Measurements from ENCODE around the gene MEIS3. TPM values are rescaled to one million over a fixed set of nuclear protein-coding genes. Genes with fewer than 3 reads are reported as not detected.
"Not testable (repeated sequence)": the region's sequence is repeated elsewhere in the genome, so short reads cannot be mapped to it uniquely, and the experiment has no call there.

MEIS3 gene
- total RNA-seq, 1 experiment from 2014 or later = 0.63 TPM

- not testable (repeated sequence) for DNase-seq (ENCODE audit: low read depth)
Observed at GRCh38 chr19:47386582-47386981, 32.7 kb downstream of the MEIS3 start.

DNA sequence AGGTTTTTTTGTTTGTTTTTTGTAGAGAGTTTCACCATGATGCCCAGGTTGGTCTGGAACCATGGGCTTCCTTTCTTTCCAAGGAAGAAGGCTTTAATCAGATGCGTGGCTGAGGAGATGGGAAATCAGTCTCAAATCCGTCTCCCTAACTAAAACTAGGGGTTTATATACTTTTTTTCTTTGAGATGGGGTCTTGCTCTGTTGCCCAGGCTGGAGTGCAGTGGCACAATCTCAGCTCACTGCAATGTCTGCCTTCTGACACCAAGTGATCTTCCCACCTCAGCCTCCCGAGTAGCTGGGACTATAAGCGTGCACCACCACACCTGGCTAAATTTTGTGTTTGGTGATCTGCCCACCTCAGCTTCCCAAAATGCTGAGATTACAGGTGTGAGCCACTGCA is 34.8 kb downstream of the MEIS3 start:
- not testable (repeated sequence) for DNase-seq (ENCODE audit: low read depth)

DNA sequence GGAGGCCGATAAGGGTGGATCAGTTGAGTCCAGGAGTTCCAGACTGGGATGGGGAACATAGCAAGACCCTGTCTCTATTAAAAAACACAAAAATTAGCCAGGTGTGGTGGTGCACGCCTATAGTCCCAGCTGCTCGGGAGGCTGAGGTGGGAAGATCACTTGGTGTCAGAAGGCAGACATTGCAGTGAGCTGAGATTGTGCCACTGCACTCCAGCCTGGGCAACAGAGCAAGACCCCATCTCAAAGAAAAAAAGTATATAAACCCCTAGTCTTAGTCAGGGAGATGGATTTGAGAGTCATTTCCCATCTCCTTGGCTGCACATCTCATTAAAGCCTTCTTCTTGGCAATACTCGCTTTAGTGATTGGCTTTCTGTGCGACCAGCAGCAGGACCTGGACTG is 35.4 kb downstream of the MEIS3 start:
- DNase-seq (ENCODE audit: low read depth) = not testable (repeated sequence)

- DNase-seq (ENCODE audit: low read depth) = no peak
Observed at GRCh38 chr19:47381653-47382279, 37.6 kb downstream of the MEIS3 start.

GRCh38 chr19:47381121-47381520 is 38.2 kb downstream of the MEIS3 start:
- DNase-seq (ENCODE audit: low read depth) = no peak

DNA sequence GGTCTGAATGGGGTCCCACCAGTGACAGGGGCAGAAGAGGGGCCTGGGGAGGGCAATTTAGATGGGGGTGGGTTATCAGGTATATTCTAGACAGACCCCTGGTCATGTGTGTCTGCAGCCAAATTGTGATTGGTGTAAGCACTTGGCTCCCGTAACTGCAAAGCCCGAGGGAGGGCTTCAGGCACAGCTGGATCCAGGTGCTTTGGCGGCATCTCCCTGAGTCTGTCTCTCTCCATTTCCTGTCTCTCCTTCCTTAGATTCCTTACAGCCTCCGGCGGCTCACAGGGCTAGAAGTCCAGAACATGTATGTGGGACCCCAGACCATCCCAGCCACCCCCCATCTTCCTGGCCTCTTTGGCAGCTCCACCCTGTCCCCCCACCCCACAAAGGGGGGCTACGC is 38.8 kb downstream of the MEIS3 start:
- no peak for DNase-seq (ENCODE audit: low read depth)

DNA sequence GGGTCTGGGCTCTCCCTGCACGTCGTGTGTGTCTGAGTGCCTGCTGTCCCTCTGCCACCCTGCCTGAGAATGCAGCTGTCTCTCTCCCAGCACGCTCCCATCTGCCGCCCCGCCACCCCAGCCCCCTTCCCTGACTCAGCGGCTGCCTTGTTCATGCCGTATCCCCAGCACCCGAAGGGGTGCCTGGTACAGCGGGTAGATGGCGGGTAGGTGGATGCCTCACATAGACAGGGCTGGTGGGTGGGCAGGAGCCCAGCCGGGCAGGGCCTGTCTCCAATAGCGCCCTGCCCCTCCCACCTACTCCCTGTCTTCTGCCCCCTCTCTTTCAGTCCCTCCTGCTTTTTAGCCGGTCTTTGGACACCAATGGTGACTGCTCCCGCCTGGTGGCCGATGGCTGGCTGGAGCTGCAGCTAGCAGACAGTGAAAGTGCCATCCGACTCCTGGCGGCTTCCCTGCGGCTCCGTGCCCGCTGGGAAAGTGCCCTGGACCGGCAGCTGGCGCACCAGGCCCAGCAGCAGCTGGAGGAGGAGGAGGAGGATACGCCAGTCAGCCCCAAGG is 39.9 kb downstream of the MEIS3 start:
- no peak for DNase-seq (ENCODE audit: low read depth)

DNA sequence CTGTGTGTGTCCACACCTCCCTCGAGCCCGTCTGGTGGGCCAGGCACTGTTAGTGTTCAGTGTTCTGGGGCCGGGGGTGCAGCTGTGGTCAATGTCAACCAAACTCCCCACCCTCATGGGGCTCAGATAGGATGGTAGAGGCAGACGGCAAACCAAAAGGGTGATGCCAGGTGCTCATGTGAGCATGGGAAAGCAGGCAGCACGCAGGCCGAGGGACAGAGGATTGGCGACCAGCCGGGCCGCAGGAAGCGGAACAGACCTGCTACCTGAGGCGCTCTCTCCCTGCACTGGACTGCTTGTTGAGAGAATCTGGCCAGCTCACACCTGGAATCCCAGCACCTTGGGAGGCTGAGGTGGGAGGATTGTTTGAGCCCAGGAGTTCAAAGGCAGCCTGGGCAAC is 41.1 kb downstream of the MEIS3 start:
- DNase-seq (ENCODE audit: low read depth) = no peak

DNA sequence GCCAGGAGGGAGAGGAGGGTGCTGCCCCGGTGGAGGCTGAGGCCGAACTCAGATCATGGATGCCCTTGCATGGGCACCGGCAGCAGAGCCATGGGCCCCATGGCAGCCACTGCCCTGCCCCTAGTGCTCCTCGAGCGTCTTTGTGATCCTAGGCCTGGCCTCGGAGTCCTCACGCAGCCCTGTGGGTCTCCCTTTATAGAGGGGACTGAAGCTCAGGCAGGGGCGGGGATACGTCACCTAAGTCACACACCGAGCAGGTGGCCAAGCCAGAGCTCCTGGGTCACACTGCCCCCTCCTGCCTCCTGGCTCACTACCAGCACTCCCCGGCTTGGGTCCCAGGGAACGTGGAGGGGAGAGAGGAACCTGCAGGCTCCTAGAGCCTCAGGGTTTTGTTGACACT is 41.5 kb downstream of the MEIS3 start:
- DNase-seq (ENCODE audit: low read depth) = no peak

GRCh38 chr19:47377208-47377701 is 42.1 kb downstream of the MEIS3 start:
- no peak for DNase-seq (ENCODE audit: low read depth)

- no peak for DNase-seq (ENCODE audit: low read depth)
Observed at GRCh38 chr19:47376589-47377144, 42.7 kb downstream of the MEIS3 start.

DNA sequence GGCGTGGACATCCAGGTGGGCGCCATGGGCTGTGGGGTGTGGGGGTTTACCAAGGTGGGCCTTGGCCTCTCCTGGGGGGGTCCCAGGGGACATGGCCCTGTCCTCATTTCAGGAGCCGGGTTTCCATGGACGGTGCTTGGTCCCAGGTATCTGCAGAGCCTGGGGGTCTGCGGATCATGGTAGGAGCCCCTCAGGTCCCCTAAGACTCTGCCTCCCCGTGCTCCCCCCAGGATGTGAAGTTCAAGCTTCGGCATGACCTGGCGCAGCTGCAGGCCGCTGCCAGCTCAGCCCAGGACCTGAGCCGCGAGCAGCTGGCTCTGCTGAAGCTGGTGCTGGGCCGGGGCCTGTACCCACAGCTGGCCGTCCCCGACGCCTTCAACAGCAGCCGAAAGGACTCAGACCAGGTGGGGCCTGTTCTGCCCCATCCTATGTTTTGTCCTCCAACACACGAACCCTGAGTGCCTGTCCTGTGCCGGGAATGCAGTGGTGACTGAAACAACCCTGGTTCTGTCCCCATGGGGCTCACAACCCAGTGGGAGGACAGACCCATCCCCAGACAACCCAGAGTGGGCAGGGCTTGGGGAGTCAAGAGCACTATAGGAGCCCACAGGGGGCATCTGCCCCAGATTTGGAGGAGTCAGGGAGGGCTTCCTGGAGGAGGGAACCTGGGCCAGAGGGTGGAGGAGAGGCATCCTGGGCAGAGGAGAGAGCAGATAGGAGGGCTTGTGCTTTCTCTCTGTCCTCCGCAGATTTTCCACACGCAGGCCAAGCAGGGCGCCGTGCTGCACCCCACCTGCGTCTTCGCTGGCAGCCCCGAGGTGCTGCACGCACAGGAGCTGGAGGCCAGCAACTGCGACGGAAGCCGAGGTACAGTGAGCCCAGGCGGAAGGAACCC is 43.4 kb downstream of the MEIS3 start:
- no peak for DNase-seq (ENCODE audit: low read depth)

GRCh38 chr19:47374876-47375693 is 44.2 kb downstream of the MEIS3 start:
- no peak for DNase-seq (ENCODE audit: low read depth)

DNA sequence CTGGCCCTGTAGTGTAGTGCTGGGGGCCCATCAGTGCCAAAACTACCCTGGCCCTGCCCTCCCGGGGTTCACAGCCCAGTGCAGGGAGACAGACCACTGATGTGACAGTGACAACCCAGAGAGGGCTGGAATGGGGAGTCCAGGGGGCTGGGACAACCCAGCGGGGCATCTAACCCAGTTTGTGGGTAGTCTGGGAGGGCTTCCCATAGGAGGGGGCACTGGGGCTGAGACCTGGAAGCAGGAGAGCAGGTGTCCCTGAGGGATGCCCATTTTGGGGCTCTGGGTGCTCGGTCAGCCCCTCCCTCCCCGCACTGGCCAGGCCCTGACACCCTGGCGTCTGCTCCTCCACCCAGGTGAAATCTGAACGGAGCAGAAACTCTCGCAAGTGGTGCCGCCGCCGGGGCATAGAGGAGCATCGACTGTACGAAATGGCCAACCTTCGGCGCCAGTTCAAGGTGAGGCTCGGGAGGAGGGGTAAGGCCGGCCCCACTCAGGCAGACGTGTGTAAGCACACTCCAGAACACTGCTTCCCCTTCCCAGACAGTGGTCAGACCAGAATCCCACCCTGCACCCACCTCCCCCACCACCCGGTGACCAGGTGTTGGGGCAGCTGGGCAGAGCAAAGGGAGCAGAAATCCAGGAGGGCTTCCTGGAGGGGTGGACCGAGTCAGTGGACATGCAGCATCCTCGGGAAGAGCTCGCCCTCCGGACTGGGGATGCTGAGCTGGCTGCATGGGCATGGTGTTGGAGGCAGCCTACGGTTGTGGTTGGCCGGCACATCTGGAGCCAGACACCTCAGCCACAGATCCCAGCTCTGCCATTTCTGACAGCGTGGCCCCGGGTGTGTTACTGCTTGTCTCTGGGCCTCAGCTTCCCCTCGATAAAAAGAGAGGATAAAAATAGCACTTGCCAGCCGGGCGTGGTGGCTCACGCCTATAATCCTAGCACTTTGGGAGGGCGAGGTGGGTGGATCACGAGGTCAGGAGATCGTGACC is 45.8 kb downstream of the MEIS3 start:
- no peak for DNase-seq (ENCODE audit: low read depth)

DNA sequence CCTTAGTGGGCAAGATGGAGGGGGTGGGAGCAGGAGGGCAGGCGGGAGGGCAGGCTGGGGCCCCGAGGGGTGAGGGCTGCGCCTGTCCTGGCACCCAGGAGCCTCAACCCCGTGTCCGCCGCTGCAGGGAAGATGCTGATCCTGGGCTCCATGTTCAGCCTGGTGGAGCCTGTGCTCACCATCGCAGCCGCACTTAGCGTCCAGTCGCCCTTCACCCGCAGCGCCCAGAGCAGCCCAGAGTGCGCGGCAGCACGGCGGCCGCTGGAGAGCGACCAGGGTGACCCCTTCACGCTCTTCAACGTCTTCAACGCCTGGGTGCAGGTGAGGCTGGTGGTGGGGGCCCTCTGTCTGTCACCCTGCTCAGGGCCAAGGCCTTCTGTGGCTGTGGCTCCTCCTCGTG is 46.7 kb downstream of the MEIS3 start:
- no peak for DNase-seq (ENCODE audit: low read depth)

DNA sequence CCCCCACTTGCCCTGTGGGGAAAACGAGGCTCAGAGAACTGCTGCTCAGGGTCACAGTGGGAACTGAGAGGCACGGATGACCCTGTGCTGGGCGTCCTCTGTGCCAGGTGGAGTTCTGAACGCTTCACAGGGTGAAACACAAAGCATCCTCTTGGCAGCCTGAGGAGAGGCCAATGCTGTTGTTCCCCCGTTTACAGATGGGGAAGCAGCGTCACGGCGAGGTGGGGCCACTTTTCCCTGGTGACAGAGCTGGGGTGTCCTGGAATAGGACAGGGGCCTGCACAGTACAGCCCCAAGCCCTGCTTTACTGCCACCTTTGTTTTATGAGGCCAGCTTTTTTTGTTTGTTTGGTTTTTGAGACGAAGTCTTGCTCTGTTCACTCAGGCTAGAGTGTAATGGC is 48.1 kb downstream of the MEIS3 start:
- DNase-seq (ENCODE audit: low read depth) = no peak

DNA sequence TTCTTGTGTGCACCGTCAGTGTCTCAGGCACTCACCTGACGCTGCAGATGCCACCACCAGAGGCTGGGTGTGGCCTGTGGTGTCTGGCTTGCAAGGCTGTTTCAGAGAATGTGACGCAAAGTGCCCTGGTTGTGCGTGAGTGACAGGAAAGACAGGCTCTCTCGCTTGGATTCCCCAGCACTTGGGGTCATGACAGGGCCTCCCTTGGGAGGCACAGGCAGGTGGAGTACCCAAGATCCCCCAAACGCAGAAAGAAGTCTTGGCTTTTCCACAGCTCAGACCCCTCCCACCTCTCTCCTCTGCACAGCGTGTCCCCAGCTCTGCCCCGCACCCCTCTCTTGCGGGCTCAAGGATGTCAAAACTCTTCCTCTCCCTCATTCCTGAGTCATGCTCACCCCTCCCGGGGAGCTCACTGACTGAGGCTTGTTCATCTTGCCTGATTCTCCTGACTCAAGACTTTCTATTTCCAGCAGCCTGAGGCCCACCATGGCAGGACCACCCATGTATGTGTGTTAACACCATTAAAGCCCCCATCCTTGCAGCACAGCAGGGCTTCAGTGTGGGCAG is 49.2 kb downstream of the MEIS3 start:
- DNase-seq (ENCODE audit: low read depth) = peak; percentile 32

GRCh38 chr19:47365455-47365854 is 53.9 kb downstream of the MEIS3 start:
- DNase-seq (ENCODE audit: low read depth) = not testable (repeated sequence)

GRCh38 chr19:47363758-47364531 is 55.4 kb downstream of the MEIS3 start:
- peak; percentile 54 for DNase-seq (ENCODE audit: low read depth)
